Muscle of leg (tissue), 11 donors: Measurements from ENCODE around the gene SLC13A3. TPM values are rescaled to one million over a fixed set of nuclear protein-coding genes. Genes with fewer than 3 reads are reported as not detected.

Experiments used
- DNase-seq: peaks from one replicate; pipeline ENCODE4 v3.0.0; 2013
- H3K27ac ChIP-seq: one replicate; pipeline ENCODE4 v1.5.1; 2013; ENCODE audit warnings: mild to moderate bottlenecking, low read length, control low read depth
- H3K27me3 ChIP-seq: one replicate; pipeline ENCODE4 v1.6.1; 2013; ENCODE audit warnings: low read length; ENCODE audit not compliant: control insufficient read depth, insufficient read depth
- H3K36me3 ChIP-seq: one replicate; pipeline ENCODE4 v1.6.1; 2013; ENCODE audit warnings: low read length; ENCODE audit not compliant: control insufficient read depth, insufficient read depth
- H3K4me1 ChIP-seq: one replicate; pipeline ENCODE4 v1.6.1; 2013; ENCODE audit warnings: low read length; ENCODE audit not compliant: control insufficient read depth, insufficient read depth
- H3K4me3 ChIP-seq: one replicate; pipeline ENCODE4 v1.5.1; 2013; ENCODE audit warnings: low read length, control low read depth
- H3K9me3 ChIP-seq: replicated peaks from 2 replicates; pipeline ENCODE4 v1.6.1; 2013; ENCODE audit warnings: low read depth, low read length; ENCODE audit not compliant: control insufficient read depth
- whole genome bisulfite sequencing: methylation state at CpG from one replicate; pipeline ENCODE4 v1.1.5; 2013; ENCODE audit warnings: missing lambda C conversion rate; ENCODE audit not compliant: insufficient coverage; 5-methylcytosine and 5-hydroxymethylcytosine counted together
- polyA plus RNA-seq, 8 donors: library from polyadenylated mRNA; unstranded; fragments of 120-200 nt; gene quantifications; one replicate each; pipeline versions ENCODE4 v1.2.1 to v1.2.3, GENCODE V29; 2013; ENCODE audit warnings: inconsistent platforms in 1 of 8, low replicate concordance in 1 of 8; ENCODE audit not compliant: insufficient read length in 8 of 8, insufficient read depth in 1 of 8
- total RNA-seq: library from RNA; stranded (reverse); fragments of 120-200 nt; gene quantifications from one replicate; pipeline ENCODE4 v1.2.4, GENCODE V29; 2013

Gene SLC13A3
- total and polyA plus RNA-seq, 9 donors = 2.3 to 4.2 (median 3.1) TPM

DNA sequence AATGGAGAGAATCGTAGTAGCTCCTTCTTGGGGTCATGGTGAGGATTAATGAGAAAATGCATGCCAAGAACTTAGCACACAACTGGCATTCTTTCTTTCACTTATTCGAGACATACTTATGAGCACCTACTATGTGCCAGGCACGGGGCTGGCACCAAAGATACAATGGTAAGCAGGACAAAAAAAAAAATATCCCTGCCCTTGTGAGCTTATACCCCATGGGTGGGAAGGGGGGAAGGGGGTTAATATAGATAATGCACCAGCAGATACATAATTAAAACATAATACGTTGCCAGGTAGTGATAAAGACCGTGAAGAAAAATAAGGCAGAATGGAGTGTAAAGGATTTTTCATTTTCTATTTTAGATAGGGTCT lies 8.3 kb downstream of the SLC13A3 start:
- Histone ChIP-seq H3K4me1 (peaks cover 11% of the 10 kb centered on the region), H3K27me3 (no peaks in the 10 kb centered on the region), H3K4me3 (no peak overlapping the region), H3K27ac (no peak overlapping the region), H3K9me3 (no peaks in the 10 kb centered on the region), H3K36me3 (no peaks in the 10 kb centered on the region)
- no CpG with 5 or more reads among the region's 5 CpGs for WGBS
- DNase-seq = no peak

DNA sequence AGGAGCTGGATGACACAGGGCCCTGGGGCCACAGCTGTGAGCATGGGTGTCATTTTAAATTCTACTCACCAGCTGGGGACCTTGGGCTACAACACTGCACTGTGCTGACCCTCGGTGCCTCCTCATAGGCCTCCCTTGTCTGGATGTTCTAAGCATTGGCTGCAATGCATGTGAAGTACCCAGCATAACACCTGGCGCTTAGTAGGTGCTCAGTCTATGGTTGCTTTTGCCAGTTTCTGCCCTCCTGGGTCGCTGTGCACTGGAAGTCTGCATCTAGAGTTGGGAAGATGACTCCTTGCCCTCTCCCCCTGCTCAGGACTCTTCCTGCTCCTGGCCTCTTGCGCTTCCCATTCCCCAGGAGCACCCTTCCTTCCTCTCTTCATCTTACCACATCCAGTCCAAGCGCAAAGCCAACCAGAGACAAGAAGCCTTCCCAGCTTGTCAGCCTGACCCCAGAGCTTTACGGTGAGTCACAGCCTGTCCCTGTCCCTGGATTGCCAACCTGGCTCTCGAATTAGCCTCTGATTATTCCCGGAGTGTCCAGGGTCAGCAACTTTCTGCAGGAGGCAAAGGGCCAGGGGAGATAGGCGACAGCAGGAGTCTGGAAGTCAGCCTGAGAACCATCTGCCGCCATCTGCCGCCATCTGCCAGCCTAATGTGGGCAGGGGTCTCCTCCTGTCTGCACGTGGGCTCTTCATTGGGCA lies 8.8 kb downstream of the SLC13A3 start:
- peaks cover 8% of the 10 kb centered on the region for H3K4me1 ChIP-seq
- no peak overlapping the region for H3K27ac ChIP-seq
- H3K4me3 ChIP-seq = no peak overlapping the region
- H3K27me3 ChIP-seq = no peaks in the 10 kb centered on the region
- no peaks in the 10 kb centered on the region for H3K9me3 ChIP-seq
- no peak for DNase-seq
- H3K36me3 ChIP-seq = no peaks in the 10 kb centered on the region
- WGBS = 77% methylated on average over 11 of the region's 12 CpGs

DNA sequence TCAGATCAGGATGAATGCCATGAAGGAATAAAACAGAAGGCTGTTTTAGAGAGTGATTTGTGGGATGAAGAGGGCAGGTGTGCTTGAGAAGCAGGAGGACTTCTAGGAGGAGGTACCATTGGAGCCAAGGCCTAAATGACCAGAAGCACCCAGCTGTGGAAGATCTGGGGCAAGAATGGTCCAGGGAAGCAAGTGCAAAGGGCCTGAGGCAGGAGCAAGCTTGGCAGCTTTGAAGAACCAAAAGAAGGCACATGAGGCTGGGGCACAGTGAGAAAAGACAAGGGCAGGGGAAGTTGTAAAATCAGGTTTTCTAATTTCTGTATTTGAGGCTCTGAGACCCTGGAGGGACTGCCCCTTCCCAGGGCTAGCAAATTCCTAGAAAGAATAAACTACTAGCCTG lies 9.8 kb downstream of the SLC13A3 start:
- DNase-seq = no peak
- Histone ChIP-seq H3K36me3 (no peaks in the 10 kb centered on the region), H3K27ac (no peak overlapping the region), H3K4me1 (no peaks in the 10 kb centered on the region), H3K9me3 (no peaks in the 10 kb centered on the region), H3K27me3 (no peaks in the 10 kb centered on the region), H3K4me3 (no peak overlapping the region)

DNA sequence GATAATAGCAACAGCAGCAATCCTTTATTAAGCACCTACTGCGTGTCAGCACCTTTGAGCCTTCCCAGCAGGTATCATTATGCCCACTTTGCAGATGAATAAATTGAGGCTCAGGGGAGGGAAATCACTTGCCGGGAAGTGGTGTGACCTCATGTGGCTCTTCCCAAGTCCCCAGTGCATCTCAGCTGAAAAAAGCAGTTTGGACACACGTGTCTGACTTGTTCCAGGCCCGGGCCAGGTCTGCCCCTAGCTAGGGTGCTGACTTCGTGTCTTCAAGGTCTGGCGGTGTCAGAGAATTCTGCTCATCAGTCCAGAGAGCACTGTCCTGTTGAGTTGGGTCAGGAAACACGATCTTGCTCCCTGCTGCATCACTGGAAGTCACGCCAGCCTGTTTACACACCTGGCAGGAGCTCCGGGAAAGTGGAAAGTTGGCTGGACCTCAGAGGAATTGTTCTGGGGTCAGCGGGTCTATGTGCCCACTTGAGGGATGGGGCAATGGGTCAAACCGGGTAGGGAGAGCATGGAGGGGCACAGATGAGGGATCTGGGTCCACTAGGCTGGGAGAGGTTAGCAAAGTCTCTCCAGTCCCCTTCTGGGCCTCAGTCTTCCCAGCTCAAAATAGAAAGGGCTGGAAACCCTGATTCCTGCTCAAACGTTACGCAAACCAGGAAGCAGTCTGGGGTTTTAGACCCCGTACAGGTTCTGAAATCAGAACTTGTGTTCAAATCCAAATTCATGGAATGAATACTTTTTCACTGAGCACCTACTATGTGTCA lies 10.5 kb downstream of the SLC13A3 start:
- H3K27ac ChIP-seq = no peak overlapping the region
- H3K4me3 ChIP-seq = no peak overlapping the region
- WGBS = 56% methylated on average over 13 of the region's 14 CpGs
- H3K9me3 ChIP-seq = no peaks in the 10 kb centered on the region
- DNase-seq = no peak
- no peaks in the 10 kb centered on the region for H3K27me3 ChIP-seq
- no peaks in the 10 kb centered on the region for H3K4me1 ChIP-seq
- no peaks in the 10 kb centered on the region for H3K36me3 ChIP-seq

GRCh38 chr20:46640044-46640443 lies 11.2 kb downstream of the SLC13A3 start:
- Histone ChIP-seq H3K27me3 (no peaks in the 10 kb centered on the region), H3K9me3 (no peaks in the 10 kb centered on the region), H3K4me1 (no peaks in the 10 kb centered on the region), H3K27ac (no peak overlapping the region), H3K36me3 (no peaks in the 10 kb centered on the region), H3K4me3 (no peak overlapping the region)
- WGBS = 59% methylated on average over 4 of the region's 6 CpGs
- DNase-seq = no peak

GRCh38 chr20:46639587-46639986 lies 11.7 kb downstream of the SLC13A3 start:
- Histone ChIP-seq H3K27me3 (no peaks in the 10 kb centered on the region), H3K27ac (no peak overlapping the region), H3K9me3 (no peaks in the 10 kb centered on the region), H3K4me3 (no peak overlapping the region), H3K4me1 (no peaks in the 10 kb centered on the region), H3K36me3 (no peaks in the 10 kb centered on the region)
- DNase-seq = no peak
- 83% methylated on average over 2 of the region's 3 CpGs for WGBS

DNA sequence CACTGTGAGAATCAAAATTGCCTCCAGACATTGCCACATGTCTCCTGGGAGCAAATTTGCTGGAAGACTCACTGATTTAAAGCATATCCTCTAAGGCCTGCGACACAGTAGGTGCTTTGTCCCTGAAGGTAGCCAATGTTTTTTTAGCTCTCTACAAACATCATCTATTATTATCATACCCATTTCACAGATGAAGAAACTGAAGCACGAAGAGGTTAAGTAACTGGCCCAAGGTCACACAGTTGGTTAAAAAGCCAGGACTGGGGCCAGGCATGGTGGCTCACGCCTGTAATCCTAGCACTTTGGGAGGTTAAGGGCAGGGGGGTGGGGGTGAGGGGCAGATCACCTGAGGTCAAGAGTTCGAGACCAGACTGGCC lies 12.4 kb downstream of the SLC13A3 start:
- no peaks in the 10 kb centered on the region for H3K9me3 ChIP-seq
- DNase-seq = no peak
- H3K27me3 ChIP-seq = no peaks in the 10 kb centered on the region
- H3K4me1 ChIP-seq = no peaks in the 10 kb centered on the region
- 95% methylated on average over 3 of the region's 4 CpGs for WGBS
- no peaks in the 10 kb centered on the region for H3K36me3 ChIP-seq
- no peak overlapping the region for H3K27ac ChIP-seq
- no peak overlapping the region for H3K4me3 ChIP-seq

- Histone ChIP-seq H3K27ac (no peak overlapping the region), H3K27me3 (peaks cover 1% of the 10 kb centered on the region), H3K9me3 (no peaks in the 10 kb centered on the region), H3K36me3 (no peaks in the 10 kb centered on the region), H3K4me1 (no peaks in the 10 kb centered on the region), H3K4me3 (no peak overlapping the region)
- DNase-seq = no peak
- WGBS = 47% methylated on average over 11 of the region's 18 CpGs
Measured at GRCh38 chr20:46638134-46638897, 12.9 kb downstream of the SLC13A3 start.

- no peaks in the 10 kb centered on the region for H3K9me3 ChIP-seq
- DNase-seq = no peak
- no peak overlapping the region for H3K27ac ChIP-seq
- peaks cover 4% of the 10 kb centered on the region for H3K27me3 ChIP-seq
- 63% methylated on average over 1 of the region's 4 CpGs for WGBS
- H3K36me3 ChIP-seq = no peaks in the 10 kb centered on the region
- no peak overlapping the region for H3K4me3 ChIP-seq
- H3K4me1 ChIP-seq = no peaks in the 10 kb centered on the region
Measured at GRCh38 chr20:46637427-46638133, 13.7 kb downstream of the SLC13A3 start.

DNA sequence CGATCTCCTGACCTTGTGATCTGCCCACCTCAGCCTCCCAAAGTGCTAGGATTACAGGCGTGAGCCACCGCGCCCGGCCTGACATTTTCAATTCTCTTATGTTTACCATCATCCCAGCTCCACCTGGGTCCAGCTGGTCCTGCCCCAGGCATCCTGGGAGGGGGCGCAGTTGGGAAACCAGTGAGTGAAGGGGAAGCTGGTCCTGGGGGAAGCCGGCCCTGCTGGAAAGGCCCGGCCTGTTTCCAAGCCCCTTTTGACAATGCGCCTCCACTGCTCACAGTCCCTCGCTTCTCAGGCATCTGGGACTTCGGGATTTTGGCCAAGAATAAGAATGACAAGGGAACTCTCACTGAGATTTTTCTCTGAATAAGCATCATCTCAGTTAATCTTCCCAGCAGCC lies 14.2 kb downstream of the SLC13A3 start:
- peaks cover 4% of the 10 kb centered on the region for H3K27me3 ChIP-seq

More for the DNA sequence above, 14.2 kb downstream of the SLC13A3 start:
- Histone ChIP-seq H3K9me3 (no peaks in the 10 kb centered on the region), H3K4me1 (peaks cover 3% of the 10 kb centered on the region), H3K4me3 (no peak overlapping the region), H3K36me3 (no peaks in the 10 kb centered on the region), H3K27ac (no peak overlapping the region)
- no peak for DNase-seq
- 89% methylated on average over 5 of the region's 11 CpGs for WGBS
